GM12878 (cell line): ENCODE results near the gene RPS15A. TPM values are rescaled to one million over a fixed set of nuclear protein-coding genes. Genes with fewer than 3 reads are reported as not detected.

Experiments used
- BHLHE40 ChIP-seq, 2 experiments: fragments of 450-650 bp in 1 of 2; IDR thresholded peaks; 2 replicates each; pipeline ENCODE4 v1.6.1; 2011 to 2017; ENCODE audit warnings: low read depth in 2 of 2, borderline replicate concordance in 1 of 2, improper control_type of control experiment in 1 of 2, low read length in 1 of 2, mild to moderate bottlenecking in 1 of 2
- IKZF2 ChIP-seq, 2 experiments: fragments of 450-650 bp; IDR thresholded peaks; 2 replicates each; pipeline ENCODE4 v1.6.1; 2017; ENCODE audit warnings: mild to moderate bottlenecking in 2 of 2, moderate library complexity in 2 of 2
- MXI1 ChIP-seq: fragments of 150-350 bp; IDR thresholded peaks from 2 replicates; pipeline ENCODE4 v1.6.1; 2011; ENCODE audit warnings: low read depth, mild to moderate bottlenecking, inconsistent platforms, low read length, improper control_type of control experiment
- NFXL1 ChIP-seq: fragments of 450-650 bp; IDR thresholded peaks from 2 replicates; pipeline ENCODE4 v1.6.1; 2017; ENCODE audit warnings: antibody characterized with exemption, mild to moderate bottlenecking, borderline replicate concordance
- PAX8 ChIP-seq: fragments of 450-650 bp; IDR thresholded peaks from 2 replicates; pipeline ENCODE4 v1.6.1; 2017; ENCODE audit warnings: mild to moderate bottlenecking, moderate library complexity
- PKNOX1 ChIP-seq: fragments of 450-650 bp; IDR thresholded peaks from 2 replicates; pipeline ENCODE4 v1.6.1; 2016; ENCODE audit warnings: mild to moderate bottlenecking
- POLR2AphosphoS2 ChIP-seq: IDR thresholded peaks from 2 replicates; pipeline ENCODE4 v1.6.1; 2011; ENCODE audit warnings: low read depth, mild to moderate bottlenecking, low read length, improper control_type of control experiment, moderate library complexity
- POLR2AphosphoS5 ChIP-seq: IDR thresholded peaks from 2 replicates; pipeline ENCODE4 v1.6.1; 2011; ENCODE audit warnings: mild to moderate bottlenecking, low read length, inconsistent platforms
- RAD51 ChIP-seq: fragments of 450-650 bp; IDR thresholded peaks from 2 replicates; pipeline ENCODE4 v1.6.1; 2016; ENCODE audit warnings: moderate library complexity, mild to moderate bottlenecking, inconsistent platforms
- RB1 ChIP-seq: fragments of 450-650 bp; formaldehyde crosslinking; IDR thresholded peaks from 2 replicates; pipeline ENCODE4 v1.6.1; 2017; ENCODE audit warnings: mild to moderate bottlenecking, borderline replicate concordance
- RBBP5 ChIP-seq: fragments of 200-600 bp; sonication (generic); conservative IDR thresholded peaks from 2 replicates; pipeline ENCODE4 v1.6.1; 2016
- RCOR1 ChIP-seq: conservative IDR thresholded peaks from 2 replicates; pipeline ENCODE4 v1.6.1; 2012; ENCODE audit warnings: low read depth, low read length, improper control_type of control experiment
- SIX5 ChIP-seq: IDR thresholded peaks from 2 replicates; pipeline ENCODE4 v1.6.1; 2011; ENCODE audit warnings: mild to moderate bottlenecking, low read depth, low read length, moderate library complexity; ENCODE audit not compliant: severe bottlenecking
- SMAD1 ChIP-seq: fragments of 450-650 bp; IDR thresholded peaks from 2 replicates; pipeline ENCODE4 v1.6.1; 2018; ENCODE audit warnings: mild to moderate bottlenecking, low read depth; ENCODE audit not compliant: partially characterized antibody
- SMAD5 ChIP-seq: IDR thresholded peaks from 2 replicates; pipeline ENCODE4 v1.6.1; 2016; ENCODE audit warnings: antibody characterized with exemption, low read depth
- SP1 ChIP-seq: IDR thresholded peaks from one replicate; pipeline ENCODE4 v1.6.1; 2011; ENCODE audit warnings: low read depth, low read length
- SREBF1 ChIP-seq: IDR thresholded peaks from 2 replicates; pipeline ENCODE4 v1.6.1; 2012; ENCODE audit warnings: mild to moderate bottlenecking, low read length
- TARDBP ChIP-seq: IDR thresholded peaks from 2 replicates; pipeline ENCODE4 v1.6.1; 2016; ENCODE audit warnings: borderline replicate concordance
- TBL1XR1 ChIP-seq: IDR thresholded peaks from 2 replicates; pipeline ENCODE4 v1.6.1; 2012; ENCODE audit warnings: low read depth, low read length, improper control_type of control experiment
- TCF12 ChIP-seq: IDR thresholded peaks from 2 replicates; pipeline ENCODE4 v1.6.1; 2011; ENCODE audit warnings: low read depth, mild to moderate bottlenecking, low read length
- TCF7 ChIP-seq: IDR thresholded peaks from 2 replicates; pipeline ENCODE4 v1.6.1; 2014; ENCODE audit warnings: antibody characterized with exemption, borderline replicate concordance
- ZBTB4 ChIP-seq: fragments of 450-650 bp; formaldehyde crosslinking; IDR thresholded peaks from 2 replicates; pipeline ENCODE4 v1.4.0; 2022; ENCODE audit warnings: mild to moderate bottlenecking, moderate library complexity
- ZNF384 ChIP-seq: IDR thresholded peaks from 2 replicates; pipeline ENCODE4 v1.6.1; 2012; ENCODE audit warnings: low read depth, mild to moderate bottlenecking, low read length, improper control_type of control experiment, borderline replicate concordance
- ZSCAN29 ChIP-seq: fragments of 450-650 bp; IDR thresholded peaks from 2 replicates; pipeline ENCODE4 v1.6.1; 2017; ENCODE audit warnings: mild to moderate bottlenecking, moderate library complexity
- polyA plus RNA-seq, 11 experiments: library from polyadenylated mRNA; depleted of rRNA in 4 of 11; unstranded in 6 of 11; stranded (reverse) in 5 of 11; fragments of >200 nt; fragmentation: Nextera tagmentation in 4 of 11; fragmentation: Illumina TruSeq in 1 of 11; extraction: Ambion mirVana in 4 of 11; extraction: Trizol in 1 of 11; gene quantifications; 1 replicate in 1 of 11; 2 replicates in 10 of 11; pipeline versions ENCODE4 v1.2.1 to v1.2.3, GENCODE V29; 2011 to 2016; ENCODE audit warnings: inconsistent platforms in 2 of 11, missing spikeins in 2 of 11, low read depth in 1 of 11
- total RNA-seq, 4 experiments: library from RNA; depleted of rRNA in 3 of 4; stranded (reverse); fragments of >200 nt in 3 of 4; fragmentation: Illumina TruSeq in 1 of 4; extraction: Trizol in 1 of 4; gene quantifications; 2 replicates each; pipeline versions ENCODE4 v1.2.1 to v1.2.3, GENCODE V29; 2013 to 2021
- TF ChIP-seq, protein P1 (sequence below): fragments of 450-650 bp; IDR thresholded peaks from 2 replicates; pipeline ENCODE4 v1.6.1; 2014; ENCODE audit warnings: mild to moderate bottlenecking
- TF ChIP-seq, protein P2 (sequence below): IDR thresholded peaks from 2 replicates; pipeline ENCODE4 v1.6.1; 2011; ENCODE audit warnings: low read depth, low read length, improper control_type of control experiment, borderline replicate concordance

Gene RPS15A
- total and polyA plus RNA-seq, 10 of the 15 experiments (the other 5 are each of a cell fraction or from before 2014, with no cell fraction given): 1,566 to 6,408 (median 2,999) TPM

DNA sequence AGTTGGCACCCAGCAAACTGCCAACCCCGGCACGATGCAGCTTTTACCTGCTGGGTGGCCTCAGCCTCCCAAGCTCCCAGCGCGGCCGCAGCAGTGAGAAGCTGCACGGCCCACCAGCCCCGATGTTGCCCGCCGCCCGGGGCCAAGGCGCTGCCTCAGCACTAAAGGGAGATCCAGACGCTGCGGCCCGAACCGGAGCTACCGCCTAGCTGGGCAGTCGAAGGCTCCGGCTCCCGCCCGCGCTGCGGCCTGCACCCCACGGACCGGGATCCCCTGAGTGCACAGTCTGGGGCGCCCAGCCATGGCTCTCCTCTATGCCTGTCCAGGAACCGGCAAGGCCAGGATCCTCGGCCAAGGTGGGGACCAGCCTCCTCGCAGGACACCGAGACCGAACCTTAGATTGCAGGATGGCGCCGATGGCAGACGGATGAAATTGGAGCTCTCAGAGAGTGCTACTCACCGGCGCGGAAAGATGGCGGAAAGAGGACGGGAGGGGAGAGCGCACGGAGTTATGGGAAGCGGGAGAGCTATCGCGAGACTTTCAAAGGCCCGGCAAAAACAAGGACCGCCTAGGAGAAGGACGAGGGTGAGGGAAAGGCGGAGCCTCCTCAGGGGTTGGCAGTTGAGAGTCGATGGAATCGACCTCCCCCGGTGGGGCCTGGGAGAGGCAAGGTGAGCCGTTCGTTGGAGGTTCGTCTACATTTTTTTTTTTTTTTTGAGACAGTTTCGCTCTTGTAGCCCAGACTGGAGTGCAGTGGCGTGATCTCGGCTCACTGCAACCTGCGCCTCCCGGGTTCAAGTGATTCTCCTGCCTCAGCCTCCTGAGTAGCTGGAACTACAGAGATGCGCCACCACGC is at the start of gene RPS15A (continued):
- TF ChIP-seq POLR2AphosphoS5: peak; percentile 99
- peak; percentile 57 for TF ChIP-seq PKNOX1
- TF ChIP-seq SP1: peak; percentile 82
- peak; percentile 58; the same call in 1 of the 2 replicates for TF ChIP-seq RAD51
- peak; percentile 81; the same call in 1 of the 2 replicates for TF ChIP-seq PAX8
- TF ChIP-seq RCOR1: peak; percentile 94
- TF ChIP-seq RB1: peak; percentile 93
- TF ChIP-seq IKZF2 (IDR thresholded peaks at IDR 0.05): peak; percentile 22 to 25; a peak in 1 of 4 replicates
- no peak for TF ChIP-seq TCF7
- no peak for TF ChIP-seq ZSCAN29
- TF ChIP-seq BHLHE40 (IDR thresholded peaks at IDR 0.05; ENCODE audit: borderline replicate concordance in 1 of 2, low read depth in 2 of 2, low read length in 1 of 2): peak; percentile 18 to 67; a peak in 2 of 4 replicates
- 0 out of 2 replicates have a peak, but pooled peaks have one; percentile 32 for TF ChIP-seq NFXL1
- no peak for TF ChIP-seq SIX5
- no peak for TF ChIP-seq TBL1XR1
- TF ChIP-seq TARDBP: no peak
- TF ChIP-seq ZNF384: peak; percentile 59; the same call in 1 of the 2 replicates
- TF ChIP-seq SMAD1: peak; percentile 79
- peak; percentile 80 for TF ChIP-seq MXI1
- peak; percentile 97; the same call in 1 of the 2 replicates for TF ChIP-seq RBBP5
- TF ChIP-seq SMAD5: peak; percentile 97
- TF ChIP-seq, protein P1, sequence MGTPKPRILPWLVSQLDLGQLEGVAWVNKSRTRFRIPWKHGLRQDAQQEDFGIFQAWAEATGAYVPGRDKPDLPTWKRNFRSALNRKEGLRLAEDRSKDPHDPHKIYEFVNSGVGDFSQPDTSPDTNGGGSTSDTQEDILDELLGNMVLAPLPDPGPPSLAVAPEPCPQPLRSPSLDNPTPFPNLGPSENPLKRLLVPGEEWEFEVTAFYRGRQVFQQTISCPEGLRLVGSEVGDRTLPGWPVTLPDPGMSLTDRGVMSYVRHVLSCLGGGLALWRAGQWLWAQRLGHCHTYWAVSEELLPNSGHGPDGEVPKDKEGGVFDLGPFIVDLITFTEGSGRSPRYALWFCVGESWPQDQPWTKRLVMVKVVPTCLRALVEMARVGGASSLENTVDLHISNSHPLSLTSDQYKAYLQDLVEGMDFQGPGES: no peak
- TF ChIP-seq SREBF1: no peak
- no peak; the same call in 1 of the 2 replicates for TF ChIP-seq TCF12
- TF ChIP-seq, protein P2, sequence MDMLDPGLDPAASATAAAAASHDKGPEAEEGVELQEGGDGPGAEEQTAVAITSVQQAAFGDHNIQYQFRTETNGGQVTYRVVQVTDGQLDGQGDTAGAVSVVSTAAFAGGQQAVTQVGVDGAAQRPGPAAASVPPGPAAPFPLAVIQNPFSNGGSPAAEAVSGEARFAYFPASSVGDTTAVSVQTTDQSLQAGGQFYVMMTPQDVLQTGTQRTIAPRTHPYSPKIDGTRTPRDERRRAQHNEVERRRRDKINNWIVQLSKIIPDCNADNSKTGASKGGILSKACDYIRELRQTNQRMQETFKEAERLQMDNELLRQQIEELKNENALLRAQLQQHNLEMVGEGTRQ: no peak
- TF ChIP-seq ZBTB4 (CRISPR knock-in tag): no peak
- peak; percentile 95 for TF ChIP-seq POLR2AphosphoS2
